ENCODE measurements around the gene MPPED2.

MPPED2 gene

DNA sequence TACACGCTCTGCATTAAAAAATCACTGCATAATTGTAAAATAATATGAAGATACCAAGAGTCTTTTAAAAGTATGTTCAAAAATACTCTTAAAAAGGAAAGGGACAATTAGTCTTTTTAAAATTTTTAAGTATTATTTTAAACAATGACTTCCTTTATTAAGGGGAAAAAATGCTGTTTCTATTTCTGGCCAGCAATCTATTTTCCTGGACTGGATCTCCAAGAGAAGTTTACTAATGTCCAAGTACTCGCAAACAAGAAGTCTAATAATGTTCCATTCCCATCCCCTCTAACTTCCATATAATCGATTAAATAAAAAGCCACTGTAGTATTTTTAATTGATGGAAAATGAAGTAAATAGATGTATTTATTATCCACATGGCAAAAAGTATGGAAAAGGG is 123.7 kb downstream of the MPPED2 start:
- H3K4me3 ChIP-seq (ENCODE audit: low read depth, low read length), result no peak overlapping the region
- no peak for DNase-seq (ENCODE audit: low read depth)
- TF ChIP-seq, protein P1, sequence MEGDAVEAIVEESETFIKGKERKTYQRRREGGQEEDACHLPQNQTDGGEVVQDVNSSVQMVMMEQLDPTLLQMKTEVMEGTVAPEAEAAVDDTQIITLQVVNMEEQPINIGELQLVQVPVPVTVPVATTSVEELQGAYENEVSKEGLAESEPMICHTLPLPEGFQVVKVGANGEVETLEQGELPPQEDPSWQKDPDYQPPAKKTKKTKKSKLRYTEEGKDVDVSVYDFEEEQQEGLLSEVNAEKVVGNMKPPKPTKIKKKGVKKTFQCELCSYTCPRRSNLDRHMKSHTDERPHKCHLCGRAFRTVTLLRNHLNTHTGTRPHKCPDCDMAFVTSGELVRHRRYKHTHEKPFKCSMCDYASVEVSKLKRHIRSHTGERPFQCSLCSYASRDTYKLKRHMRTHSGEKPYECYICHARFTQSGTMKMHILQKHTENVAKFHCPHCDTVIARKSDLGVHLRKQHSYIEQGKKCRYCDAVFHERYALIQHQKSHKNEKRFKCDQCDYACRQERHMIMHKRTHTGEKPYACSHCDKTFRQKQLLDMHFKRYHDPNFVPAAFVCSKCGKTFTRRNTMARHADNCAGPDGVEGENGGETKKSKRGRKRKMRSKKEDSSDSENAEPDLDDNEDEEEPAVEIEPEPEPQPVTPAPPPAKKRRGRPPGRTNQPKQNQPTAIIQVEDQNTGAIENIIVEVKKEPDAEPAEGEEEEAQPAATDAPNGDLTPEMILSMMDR (IDR thresholded peaks at IDR 0.05; ENCODE audit: low read depth, low read length, missing control alignments), result no peak

DNA sequence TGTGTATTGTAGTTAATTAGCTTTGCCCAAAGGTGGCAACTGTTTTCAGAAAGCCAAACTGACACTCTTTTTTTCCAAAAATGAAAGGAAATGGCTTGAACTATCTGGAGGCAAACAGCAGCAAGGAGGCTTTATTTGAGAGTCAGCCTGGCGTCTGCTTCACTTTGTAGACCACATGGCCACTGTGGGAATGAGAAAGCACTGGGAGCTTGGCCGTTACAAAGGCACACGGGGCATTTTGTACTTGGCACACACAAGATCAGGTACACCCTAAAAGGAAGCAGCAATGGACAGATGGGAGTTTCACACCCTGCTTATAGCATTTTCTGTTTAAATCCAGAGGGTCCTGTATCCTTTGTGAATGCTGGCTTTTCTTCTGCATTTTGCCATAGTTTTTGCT is 126.3 kb downstream of the MPPED2 start:
- DNase-seq (ENCODE audit: low read depth), result no peak
- TF ChIP-seq, protein P1 (IDR thresholded peaks at IDR 0.05; ENCODE audit: low read depth, low read length, missing control alignments), result no peak
- H3K4me3 ChIP-seq (ENCODE audit: low read depth, low read length), result no peak overlapping the region

DNA sequence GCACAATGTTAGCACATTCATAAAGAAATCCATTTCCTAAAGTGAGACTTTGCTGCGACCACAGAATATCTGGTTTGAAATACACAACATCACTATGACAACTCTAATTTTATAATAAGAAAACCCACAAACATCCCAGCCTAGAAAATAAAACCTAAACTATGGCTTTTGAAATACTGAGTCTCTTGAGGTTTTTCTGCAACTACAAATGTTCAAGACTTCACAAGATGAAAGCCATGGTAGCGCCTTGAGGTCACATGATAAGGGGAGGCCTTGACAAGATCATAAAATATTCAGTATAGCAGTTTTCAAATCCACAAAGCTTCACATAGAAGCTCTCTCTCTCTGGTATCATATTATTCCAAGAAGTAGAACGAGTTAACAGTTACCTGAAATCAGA is 126.8 kb downstream of the MPPED2 start:
- DNase-seq (ENCODE audit: low read depth), result no peak
- TF ChIP-seq, protein P1 (IDR thresholded peaks at IDR 0.05; ENCODE audit: low read depth, low read length, missing control alignments), result no peak
- no peak overlapping the region for H3K4me3 ChIP-seq (ENCODE audit: low read depth, low read length)

DNA sequence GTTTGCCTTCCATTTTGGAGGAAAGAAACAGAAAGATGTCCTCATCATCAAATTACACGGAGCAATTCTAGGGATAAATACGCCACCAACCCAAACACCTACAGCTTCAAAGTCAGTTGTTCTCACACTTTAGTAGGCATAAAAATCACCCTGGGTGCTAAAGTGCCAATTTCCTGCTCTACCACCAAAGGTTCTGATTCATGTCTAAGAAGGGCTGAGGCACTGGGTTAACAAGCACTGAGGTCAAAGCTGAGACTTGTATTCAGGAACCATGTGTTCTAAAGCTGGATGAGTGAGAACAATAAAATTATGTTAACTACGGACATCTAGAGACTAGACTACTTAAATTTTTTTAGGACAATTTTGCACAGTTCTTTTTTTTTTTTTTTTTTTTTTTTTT is 127.6 kb downstream of the MPPED2 start:
- TF ChIP-seq, protein P1 (IDR thresholded peaks at IDR 0.05; ENCODE audit: low read depth, low read length, missing control alignments), result no peak
- H3K4me3 ChIP-seq (ENCODE audit: low read depth, low read length), result no peak overlapping the region
- no peak for DNase-seq (ENCODE audit: low read depth)

DNA sequence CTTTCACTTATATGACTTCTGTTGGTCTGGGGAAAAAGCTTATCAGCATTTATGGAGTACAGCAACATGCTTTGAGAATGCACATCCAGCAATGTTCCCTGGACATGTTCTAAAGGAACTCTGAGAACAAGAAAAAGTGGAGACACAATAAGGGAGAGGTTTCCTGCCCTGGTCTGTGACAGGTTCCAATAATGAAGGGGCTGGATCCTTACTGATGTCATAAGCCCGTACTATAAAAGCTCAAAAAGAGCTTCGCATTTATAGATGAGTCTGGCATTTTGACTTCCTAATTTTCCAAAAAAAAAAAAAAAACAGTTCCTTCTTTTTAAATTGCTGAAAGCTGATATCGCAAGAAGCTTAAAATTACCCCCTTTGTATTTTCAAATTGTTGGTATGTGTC is 129.1 kb downstream of the MPPED2 start:
- TF ChIP-seq, protein P1 (IDR thresholded peaks at IDR 0.05; ENCODE audit: low read depth, low read length, missing control alignments), result no peak
- H3K4me3 ChIP-seq (ENCODE audit: low read depth, low read length), result no peak overlapping the region
- DNase-seq (ENCODE audit: low read depth), result no peak

DNA sequence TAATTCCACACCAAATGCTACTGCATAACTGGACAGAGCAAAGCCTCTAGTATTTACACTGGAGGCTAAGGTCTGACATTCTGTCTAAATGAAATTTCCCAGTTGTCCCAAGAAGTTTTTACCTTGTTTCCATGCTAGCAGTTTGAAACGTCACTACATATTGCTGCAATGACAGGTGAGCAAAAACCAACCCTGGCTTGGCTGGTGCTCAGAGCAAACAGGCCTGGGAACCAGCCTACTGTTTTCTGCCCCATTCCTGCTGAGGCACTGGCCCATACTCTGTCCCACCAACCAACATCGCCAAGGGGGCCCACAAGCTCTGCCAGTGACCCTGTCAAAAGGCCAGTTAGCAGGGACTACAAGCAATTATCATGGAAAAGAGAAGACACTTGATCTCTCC is 131.1 kb downstream of the MPPED2 start:
- TF ChIP-seq, protein P1 (IDR thresholded peaks at IDR 0.05; ENCODE audit: low read depth, low read length, missing control alignments), result no peak
- no peak for DNase-seq (ENCODE audit: low read depth)
- H3K4me3 ChIP-seq (ENCODE audit: low read depth, low read length), result no peak overlapping the region

DNA sequence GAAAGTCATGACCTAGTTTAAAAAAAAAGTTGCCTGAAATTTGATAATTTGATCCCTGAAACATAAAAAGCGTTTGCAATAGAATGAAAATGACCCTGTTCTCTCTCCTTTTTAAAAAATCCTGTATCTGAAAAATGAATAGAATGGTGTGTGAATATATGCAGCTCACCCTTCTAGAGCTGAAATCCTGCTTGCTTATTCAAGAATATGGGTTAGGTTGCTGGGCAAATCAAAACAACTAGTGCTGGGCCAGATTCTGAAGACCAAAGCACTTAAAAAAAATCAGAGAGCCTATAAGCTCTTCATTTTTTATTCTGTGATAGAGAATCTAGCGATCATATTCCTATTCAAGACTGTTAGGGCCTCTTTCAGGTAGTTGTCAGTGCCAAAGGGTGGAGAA is 131.6 kb downstream of the MPPED2 start:
- H3K4me3 ChIP-seq (ENCODE audit: low read depth, low read length), result no peak overlapping the region
- DNase-seq (ENCODE audit: low read depth), result no peak
- TF ChIP-seq, protein P1 (IDR thresholded peaks at IDR 0.05; ENCODE audit: low read depth, low read length, missing control alignments), result no peak
